GM12872 (cell line): ENCODE results near the gene SHF.
A peak's percentile ranks its signal among the peaks of the same experiment; 100 is the strongest.

Source experiments
- TF ChIP-seq, protein P1 (sequence below): IDR thresholded peaks from 3 replicates; pipeline ENCODE4 v1.5.1; 2011; ENCODE audit warnings: low read depth, mild to moderate bottlenecking, low read length, moderate library complexity; ENCODE audit not compliant: insufficient read depth

The SHF gene

DNA sequence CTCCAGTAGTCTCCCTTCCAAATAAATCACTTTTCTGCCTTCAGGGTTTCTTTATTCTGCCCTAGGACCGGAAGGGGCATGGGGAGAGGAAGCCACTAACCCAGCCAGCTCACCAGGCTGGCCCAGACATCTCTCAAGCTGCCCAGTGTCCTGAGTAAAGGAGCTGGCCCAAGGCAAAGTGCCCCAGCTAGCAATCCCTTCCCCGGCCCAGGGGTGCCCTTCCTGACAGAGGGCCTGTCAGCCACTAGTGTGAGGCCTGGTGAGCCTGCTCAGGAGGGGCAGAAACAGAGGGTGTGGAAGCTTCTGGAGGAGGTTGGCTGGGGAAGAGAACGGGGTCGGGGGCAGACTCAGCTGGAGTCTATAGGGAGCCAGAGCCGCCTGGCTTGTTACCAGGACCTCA lies 22.2 kb downstream of the SHF start:
- TF ChIP-seq, protein P1, sequence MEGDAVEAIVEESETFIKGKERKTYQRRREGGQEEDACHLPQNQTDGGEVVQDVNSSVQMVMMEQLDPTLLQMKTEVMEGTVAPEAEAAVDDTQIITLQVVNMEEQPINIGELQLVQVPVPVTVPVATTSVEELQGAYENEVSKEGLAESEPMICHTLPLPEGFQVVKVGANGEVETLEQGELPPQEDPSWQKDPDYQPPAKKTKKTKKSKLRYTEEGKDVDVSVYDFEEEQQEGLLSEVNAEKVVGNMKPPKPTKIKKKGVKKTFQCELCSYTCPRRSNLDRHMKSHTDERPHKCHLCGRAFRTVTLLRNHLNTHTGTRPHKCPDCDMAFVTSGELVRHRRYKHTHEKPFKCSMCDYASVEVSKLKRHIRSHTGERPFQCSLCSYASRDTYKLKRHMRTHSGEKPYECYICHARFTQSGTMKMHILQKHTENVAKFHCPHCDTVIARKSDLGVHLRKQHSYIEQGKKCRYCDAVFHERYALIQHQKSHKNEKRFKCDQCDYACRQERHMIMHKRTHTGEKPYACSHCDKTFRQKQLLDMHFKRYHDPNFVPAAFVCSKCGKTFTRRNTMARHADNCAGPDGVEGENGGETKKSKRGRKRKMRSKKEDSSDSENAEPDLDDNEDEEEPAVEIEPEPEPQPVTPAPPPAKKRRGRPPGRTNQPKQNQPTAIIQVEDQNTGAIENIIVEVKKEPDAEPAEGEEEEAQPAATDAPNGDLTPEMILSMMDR, result no peak

DNA sequence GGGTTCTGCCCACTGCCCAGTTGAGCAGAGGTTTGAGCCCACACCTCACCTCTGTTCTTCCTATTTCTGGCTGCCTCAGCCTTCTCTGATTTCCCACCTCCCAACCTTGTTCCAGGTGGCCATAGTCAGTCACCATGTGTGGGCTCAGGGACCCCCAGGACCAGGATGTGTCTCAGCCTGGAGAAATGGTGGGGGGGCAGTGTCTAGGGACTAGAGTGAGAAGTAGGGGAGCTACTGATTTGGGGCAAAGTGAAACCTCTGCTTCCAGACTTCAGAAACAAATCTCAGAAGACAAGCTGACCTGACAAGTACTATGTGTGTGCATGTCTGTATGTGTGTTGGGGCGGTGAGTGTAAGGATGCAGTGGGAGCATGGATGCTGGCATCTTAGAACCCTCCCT lies 22.9 kb downstream of the SHF start:
- TF ChIP-seq, protein P1, result no peak

DNA sequence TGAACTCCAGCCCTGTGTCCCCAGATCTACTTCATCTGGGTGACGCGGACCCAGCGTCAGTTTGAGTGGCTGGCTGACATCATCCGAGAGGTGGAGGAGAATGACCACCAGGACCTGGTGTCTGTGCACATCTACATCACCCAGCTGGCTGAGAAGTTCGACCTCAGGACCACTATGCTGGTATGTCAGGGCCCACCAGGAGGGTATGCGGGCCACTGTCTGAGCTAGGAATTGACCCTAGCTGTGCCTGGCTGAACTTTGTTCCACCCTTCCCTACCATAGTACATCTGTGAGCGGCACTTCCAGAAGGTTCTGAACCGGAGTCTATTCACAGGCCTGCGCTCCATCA lies 24.3 kb downstream of the SHF start:
- TF ChIP-seq, protein P1, result no peak

DNA sequence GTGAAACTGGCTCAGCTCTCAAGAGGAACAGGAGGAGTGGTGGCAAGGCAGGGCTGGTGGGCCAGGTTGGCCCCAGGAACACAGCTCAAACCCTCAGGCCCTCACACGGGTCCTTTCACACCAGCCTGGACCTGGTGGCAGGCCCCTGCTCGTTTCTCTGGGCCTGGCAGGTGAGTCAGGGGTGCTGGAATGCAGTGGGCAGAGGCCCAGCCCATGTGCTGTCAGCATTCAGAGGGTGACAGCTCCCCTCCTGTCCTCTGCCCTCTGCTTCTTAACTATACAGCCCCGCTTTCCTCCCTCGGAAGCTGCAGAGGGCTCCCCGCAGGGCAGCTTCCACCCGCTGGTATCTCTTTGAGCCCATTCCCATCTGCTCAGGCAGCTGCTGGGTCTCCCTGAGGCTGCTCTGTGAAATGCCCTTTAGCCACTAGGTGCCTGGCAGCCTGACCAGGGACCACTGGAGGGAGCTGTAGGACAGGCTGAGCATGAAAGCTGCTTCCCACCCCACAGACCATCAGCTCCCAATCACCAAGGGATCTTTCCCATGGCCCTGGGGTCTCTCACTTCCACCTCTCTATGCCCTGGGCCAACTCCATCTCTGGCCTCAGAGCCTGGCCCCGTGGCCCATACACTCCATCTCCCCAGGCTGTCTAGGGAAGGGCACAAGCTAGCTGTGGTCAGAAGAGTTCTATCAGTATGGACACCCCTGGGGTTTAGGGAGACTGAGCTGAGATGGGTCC lies 24.8 kb downstream of the SHF start:
- TF ChIP-seq, protein P1, result peak; percentile 96

DNA sequence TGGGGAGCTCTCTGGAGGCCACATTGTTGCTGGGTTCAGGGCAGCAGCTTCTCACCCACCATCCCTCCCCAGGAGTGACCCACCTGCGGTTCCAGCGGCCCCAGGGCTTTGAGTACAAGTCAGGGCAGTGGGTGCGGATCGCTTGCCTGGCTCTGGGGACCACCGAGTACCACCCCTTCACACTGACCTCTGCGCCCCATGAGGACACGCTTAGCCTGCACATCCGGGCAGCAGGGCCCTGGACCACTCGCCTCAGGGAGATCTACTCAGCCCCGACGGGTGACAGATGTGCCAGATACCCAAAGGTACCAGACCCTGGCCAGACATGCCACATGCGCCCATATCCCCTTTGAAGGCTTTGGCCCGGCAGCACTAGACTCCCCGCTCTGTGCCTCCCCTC lies 26.1 kb downstream of the SHF start:
- TF ChIP-seq, protein P1, result no peak

DNA sequence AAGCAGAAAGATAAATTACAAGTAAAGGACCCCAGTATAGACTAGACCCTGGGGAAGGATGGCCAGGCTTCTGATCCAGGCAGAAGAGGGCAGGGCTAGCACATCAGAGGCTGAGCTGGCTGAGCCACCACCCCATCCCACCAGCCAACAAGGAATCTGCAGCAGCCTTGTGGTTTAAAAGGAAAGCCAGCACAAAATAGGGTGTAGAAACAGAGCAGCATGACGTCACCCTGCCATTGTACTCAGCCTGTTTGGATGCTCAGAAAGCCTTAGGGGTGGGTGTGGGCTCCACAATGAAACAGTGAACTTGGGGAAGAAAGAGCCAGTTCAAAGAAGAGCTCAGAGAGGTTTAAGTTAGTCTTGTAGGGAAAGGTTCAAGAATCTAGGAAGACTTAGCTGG lies 29.8 kb downstream of the SHF start:
- TF ChIP-seq, protein P1, result no peak

DNA sequence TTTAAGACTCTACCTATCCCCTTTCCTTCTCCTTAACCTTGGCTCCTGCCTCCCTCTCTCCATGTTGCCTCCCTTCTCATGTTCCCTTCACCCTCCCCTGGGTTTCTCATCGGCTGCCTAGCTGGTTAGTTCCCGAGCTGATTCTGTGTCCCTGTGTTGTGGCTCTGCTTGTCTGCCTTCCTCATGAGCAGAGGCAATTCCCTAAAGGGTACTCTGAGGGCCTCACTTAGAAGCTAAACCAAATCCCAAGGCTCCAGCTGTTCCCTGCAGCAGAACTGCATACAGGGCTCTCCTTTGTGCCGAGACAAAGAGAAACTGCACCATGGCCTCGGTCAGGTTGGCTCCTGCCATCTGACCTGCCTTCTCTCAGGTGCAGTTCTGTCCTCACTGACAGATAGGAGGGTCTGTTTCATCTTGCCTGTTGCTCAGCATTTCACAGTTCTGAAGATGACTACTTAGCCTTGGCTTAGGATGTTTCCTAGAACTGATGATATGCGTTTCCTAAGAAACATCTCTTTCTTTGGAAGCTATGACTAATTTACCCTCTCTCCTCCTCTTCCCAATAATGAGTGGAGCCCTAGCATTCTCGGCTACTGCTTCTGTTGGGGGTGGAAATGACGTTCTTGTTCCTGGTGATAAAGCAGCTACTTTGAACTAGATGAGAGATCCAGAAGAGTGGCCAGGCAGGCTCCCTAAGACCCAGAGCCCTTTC lies 30.9 kb downstream of the SHF start:
- TF ChIP-seq, protein P1, result no peak
